Stimulated activated CD8-positive, alpha-beta memory T cell treated with anti-CD3 and anti-CD28 coated beads, Interleukin-7, amount 100 ng/mL, for 4 hours (primary cell): ENCODE results near the gene KCNJ2.
A peak's percentile ranks its signal among the peaks of the same experiment; 100 is the strongest.

Experiments used
- DNase-seq, 2 donors: peaks; one replicate each; pipeline ENCODE4 v3.0.0-alpha.2; 2020; ENCODE audit warnings: low read depth in 2 of 2

Gene KCNJ2

DNA sequence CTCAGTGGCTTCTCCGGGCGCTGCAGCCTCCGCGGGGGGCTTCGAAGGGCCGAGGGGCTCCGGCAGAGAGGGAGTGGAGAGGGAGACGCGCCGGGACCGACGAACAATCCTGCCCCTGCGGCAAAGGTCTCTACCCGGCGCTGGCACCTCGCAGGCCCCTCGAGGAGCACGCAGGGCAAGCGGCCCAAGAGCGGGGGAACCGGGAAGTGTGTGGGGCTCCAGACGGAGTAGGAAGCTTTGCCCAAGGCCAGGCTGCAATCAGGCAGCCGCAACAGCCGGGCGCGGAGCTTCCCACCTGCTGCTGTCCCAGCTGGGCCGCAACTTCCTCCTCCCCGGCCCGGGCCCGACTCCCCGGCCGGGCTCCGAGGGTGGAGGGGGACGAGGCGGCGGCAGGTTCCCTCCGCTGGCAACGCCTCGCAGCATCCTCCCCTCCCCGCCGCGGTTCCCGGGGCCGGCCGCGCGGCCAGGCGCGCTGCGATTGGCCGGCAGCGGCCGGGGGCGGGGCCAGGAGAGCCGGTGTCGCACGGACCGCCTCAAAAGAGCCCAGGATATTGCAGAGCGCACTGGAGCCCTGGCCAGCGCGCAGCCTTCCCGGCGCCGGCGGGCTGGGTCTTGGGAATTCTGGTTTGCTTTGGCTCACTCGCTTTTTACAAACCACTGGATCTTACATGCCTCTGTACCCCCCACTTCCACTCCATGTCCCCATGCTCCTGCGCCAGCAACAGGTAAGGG is at the start of gene KCNJ2:
KCNJ2 (plus strand) TSS at position 556 of the 732 bp plus-strand sequence. CDS start 5,508 bp downstream, outside the sequence.
- DNase-seq: peak in 1 of 2 donors; percentile 26

DNA sequence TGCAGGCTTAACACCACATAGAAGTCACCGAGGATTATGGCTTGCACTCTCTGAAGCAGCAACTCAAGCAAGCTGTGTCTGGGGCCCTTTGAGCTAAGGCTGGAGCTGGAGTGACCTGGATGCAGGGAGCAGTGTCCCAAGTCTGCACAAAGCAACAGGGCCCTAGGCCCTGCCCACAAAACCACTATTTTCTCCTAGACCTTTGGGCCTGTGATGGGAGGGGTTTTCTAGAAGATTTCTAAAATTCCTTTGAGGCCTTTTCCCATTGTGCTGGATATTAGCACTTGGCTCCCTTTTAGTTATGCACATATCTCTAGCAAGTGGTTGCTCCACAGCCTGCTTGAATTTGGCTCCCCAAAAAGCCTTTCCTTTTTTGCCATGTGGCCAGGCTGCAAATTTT is 49.8 kb upstream of the KCNJ2 start:
- DNase-seq: no peak

DNA sequence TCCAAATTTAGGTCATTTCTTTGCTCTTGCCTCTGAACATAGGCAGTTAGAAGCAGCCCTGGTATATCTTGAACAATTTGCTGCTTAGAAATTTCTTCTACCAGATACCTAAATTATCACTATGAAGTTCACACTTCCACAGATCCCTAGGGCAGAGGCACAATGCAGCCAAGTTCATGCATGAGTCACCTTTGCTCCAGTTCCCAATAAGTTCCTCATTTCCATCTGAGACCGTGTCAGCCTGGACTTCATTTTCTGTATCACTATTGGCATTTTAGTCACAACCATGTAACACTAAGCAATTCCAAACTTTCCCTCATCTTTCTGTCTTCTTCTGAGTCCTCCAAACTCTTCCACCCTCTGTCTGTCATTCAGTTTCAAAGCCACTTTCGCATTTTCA is 49.3 kb upstream of the KCNJ2 start:
- no peak for DNase-seq

DNA sequence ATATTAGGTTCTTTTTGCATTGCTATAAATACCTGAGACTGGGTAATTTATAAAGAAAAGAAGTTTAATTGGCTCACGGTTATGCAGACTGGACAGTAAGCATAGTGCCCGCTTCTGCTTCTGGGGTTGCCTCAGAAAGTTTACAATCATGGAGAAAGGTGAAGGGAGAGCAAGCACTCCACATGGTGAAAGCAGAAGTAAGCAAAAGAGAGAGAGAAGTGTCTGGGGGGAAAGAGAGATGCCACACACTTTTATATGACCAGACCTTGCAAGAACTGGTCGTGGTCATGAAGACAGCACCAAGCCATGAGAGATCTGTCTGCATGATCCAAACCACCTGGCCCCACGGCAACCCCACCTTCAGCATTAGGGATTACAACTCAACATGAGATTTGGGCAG is 48.9 kb upstream of the KCNJ2 start:
- DNase-seq: no peak

DNA sequence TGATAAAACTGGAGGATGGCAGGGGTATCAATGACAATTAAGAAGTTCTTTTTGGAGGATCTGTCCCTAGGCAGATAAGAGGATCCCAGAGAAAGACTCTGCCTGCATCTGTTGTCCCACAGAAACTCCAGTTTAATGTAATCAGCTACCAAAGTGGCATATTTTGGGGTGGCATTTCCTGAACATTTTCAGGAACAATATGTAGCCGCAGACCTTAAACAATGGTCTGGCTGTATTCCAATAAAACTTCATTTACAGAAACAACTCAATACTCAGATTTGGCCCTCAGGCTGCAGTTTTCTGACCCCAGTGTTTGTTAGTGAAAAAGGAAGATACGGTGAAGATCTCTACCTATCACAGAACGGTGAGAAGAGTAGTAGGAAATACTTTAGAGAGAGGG is 48.2 kb upstream of the KCNJ2 start:
- no peak for DNase-seq

DNA sequence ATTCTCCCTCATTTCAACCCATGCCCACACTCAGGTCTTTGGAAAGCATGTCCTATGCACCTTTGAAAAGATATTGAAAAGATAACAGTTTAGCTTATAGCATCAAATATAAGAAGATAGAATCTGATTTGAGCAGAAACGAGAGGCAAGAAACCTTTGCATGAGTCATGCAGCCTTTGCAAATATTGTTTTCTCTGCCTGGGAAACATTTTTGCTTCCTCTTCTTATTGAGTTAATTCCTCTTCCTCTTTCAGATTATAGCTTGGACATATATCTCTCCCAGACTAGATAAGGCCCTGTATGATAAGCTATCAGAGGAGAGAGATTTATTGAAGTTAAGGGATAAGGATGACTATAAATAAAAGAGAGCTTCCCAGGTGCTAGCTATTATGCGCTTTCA is 46.1 kb upstream of the KCNJ2 start:
- no peak for DNase-seq

DNA sequence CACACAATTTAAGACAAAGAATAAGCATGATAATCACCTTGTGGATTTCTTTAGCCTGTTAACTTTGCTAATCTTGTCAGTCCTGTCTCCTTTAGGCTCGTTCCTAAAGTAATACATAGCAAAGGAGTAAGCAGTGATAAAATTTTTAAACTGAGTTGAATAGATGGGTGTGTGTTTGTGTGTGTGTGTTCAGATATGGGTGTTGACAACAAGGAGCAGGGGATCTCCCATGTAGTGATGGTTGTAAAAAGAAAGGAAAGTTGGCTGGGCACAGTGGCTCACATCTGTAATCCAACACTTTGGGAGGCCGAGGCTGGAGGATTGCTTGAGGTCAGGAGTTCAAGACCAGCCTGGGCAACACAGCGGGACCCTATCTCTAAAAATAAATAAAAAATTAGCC is 44.6 kb upstream of the KCNJ2 start:
- no peak for DNase-seq

DNA sequence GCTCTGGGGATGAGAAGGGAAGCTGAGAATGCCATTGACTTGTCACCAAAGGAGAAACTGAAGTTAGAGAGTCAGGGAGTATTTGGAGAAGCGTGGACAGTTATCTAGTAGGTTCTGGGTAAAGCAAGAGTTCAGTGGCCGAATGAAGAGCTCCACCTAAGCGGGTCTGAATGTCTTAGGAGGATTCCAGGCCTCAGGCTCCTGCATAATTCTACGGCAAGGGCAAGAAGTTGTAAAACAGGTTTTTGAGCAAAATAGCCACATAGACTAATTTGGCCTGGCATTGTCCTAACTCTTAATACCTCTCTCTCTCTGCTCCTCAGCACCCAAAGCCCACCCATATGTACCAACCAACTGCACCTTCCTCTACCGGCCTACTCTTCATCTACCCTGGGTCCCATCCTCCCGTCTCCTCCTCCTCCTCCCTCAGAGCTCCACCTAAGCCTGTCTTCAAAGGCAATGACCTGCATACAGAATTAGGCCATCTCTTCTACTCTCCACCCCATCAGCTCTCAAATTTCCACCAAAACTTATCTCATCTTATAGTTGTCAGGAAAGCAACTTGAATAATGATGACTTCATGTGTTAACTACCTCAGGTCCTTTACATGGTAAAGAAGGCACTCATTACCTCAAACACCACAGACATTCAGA is 42.0 kb upstream of the KCNJ2 start:
- no peak for DNase-seq

DNA sequence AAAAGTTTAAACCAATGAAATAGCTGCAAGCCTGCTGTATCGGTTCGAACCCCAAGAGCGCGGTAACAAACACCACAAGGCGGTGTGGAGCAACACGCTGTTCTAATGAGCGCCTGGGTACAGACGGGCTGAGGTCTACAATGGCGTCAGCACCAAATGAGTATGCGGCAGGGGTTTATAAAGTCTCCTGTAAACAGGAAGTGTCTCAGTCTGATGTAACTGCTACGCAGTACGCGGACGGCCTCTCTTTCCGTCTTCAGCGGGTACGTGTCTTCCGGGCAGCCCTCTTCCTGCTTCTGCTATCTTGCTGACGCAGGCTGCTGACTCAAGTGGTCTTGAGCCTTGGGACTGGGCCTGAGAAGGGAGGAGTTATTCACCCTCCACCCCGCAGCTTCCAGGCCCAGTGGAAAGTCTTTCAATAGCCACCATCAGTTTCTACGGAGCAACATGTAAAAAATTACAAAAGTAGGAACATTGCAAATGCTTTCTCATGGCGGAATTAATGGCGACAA is 40.5 kb upstream of the KCNJ2 start:
- no peak for DNase-seq

DNA sequence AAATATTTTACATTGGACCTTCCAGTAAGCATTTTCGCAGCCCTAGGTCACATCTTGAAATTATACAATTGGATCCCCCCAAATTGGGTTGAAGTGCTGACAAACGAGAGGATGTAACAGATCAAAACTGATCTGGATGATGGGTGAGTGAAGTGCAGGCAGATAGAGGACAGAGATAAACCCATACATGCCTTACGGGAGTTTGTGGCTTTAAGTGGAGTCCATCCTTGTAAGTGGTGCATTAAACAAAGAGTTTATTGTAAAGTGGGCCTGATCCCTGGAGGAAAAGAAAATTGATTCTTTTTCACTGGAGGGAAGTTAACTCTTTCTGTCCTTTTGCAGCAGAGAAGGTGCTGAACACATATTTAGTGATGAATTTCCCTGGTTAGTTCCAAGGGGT is 39.0 kb upstream of the KCNJ2 start:
- no peak for DNase-seq

DNA sequence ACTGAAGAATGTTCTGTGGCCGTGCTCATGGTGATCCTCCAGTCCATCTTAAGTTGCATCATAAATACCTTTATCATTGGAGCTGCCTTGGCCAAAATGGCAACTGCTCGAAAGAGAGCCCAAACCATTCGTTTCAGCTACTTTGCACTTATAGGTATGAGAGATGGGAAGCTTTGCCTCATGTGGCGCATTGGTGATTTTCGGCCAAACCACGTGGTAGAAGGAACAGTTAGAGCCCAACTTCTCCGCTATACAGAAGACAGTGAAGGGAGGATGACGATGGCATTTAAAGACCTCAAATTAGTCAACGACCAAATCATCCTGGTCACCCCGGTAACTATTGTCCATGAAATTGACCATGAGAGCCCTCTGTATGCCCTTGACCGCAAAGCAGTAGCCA is 36.8 kb upstream of the KCNJ2 start:
- DNase-seq: no peak

DNA sequence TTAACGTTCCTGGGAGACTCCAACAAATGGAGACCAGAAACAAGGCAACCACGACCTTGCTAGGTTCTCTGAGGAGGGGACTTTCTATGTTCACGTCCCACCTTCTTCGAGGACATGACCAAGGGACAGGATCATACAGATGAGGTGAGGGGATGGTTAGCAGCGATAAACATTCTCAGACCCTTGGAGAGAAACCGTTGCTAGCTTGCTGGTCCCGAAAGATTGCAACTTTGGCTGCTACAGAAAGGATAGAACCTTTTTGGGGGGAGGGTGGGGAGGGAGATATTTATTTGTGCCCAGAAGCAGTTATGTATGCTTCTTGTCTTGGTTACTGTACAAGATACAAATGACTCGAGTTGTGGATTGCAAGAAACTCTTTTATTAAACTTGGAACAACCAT is 35.3 kb upstream of the KCNJ2 start:
- no peak for DNase-seq

DNA sequence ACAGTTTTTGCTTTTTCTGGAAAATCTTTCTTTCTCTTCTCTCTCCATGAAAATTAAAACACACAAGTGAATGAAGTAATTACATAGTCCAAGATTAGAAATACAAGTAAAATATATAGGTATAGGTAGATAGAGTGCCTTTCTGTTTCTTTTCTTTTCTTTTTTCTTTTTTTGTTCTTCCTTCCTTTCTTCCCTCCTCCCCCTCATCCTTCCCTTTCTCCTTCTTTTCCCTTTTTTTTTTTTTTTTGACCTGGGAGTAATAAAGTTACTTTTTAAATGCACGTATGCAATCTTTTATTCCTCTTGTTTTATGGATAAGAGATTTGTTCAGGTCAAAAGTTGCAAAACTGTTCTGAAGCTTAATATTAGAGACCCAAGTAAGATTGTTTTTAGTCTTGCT is 34.6 kb upstream of the KCNJ2 start:
- no peak for DNase-seq

DNA sequence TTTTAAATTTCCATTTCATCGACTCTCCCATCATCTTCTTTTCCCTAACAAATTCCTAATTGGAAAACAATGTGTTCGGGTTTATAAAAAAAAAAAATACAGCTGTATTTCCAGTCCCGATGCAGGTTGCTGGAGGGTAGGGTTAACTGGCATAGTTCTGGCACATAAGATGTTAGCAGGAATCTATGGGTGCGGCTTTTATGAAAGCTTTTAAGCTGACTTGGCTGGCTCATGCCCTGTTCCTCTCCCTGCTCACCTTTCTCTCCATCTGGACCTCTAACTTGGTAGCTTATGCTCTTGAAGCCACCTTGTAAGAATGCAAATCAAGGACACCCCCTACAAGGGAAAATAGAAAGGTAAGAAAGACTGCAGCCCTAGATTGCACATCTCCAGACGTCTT is 33.2 kb upstream of the KCNJ2 start:
- no peak for DNase-seq

DNA sequence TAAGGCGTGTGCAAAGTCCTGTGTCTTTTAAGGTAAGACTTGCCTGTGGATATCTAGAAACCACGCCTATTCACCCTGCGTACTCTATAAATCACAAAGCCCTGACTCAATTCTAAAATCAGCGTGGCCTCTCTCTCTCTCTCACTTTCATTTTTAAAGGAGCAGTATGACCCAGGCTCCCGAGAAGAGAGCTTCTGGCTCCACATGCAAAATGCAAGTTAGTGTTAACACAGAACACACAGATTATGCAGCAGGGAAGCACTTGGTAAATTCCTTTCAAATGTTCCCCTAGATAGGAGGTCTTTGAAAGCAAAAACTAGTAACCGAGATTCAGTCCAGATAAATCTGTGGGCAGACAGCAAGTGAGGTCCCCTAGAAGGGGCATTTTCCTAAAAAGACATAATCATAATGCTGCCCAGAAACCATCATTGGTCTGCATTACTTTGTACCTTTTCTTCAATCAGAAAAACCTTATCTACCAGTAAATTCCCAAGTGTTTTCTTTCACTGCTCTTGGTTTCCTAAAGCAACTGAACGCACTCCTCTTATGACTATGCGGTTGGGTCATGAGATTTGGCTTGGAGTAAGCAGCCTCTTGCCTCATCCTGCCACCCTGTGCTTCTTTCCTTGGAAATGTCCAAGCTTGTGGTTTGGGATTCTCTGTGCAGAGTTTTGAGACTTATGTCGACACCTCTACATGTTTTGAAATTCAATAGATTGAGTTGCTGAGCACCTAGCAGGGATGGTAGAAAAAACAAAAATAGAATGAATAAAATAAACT is 31.7 kb upstream of the KCNJ2 start:
- no peak for DNase-seq

DNA sequence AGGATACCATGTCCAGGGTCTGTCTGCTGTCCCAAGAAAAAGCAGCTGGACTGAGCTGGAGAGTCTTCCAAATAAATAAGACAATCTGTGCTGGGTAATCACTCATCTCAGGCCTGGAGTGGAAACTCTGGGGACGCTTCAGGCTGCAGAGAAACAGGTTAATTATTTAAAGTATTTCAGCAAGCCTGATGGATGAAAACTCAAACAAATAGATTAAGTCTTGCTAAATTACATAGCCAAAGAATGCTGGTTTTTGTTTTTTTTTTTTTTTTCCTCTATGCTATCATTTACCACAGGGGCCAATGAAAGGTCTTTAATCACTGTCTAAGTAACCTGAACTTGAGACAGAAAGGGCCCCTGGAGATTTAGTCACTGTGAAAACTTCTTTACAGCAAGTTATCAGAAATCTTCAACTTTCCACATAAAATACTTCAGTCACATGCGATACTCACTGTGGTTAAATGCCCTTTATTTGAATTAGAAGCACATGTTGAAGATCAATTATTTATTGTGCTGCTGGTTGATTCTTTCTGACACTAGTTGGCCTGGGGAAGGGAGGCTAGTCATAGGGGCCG is 31.0 kb upstream of the KCNJ2 start:
- no peak for DNase-seq

DNA sequence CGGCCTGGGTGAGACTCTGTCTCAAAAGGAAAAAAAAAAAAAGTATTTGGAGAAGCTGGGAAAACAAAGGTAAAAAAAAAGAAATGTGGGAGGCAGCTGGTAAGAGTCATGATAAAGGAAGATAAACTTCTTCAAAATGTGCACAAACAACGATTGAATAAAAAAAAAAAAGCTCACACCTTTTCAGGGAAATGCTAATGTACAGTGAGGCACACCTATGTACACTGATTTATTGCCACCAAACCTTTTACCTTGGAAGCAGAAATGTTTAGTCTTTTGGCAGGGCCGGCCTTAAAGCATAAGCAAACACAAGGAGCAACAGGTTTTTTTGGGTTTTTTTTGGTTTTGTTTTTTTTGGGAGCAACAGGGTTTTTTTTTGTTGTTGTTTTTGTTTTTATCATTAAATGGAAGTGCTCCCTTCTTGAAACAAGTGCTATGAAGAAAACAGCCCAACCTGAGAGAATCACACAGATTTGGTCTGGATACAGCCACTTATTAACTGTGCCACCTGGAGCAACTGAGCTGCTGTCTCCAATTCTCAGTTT is 29.8 kb upstream of the KCNJ2 start:
- DNase-seq: no peak

DNA sequence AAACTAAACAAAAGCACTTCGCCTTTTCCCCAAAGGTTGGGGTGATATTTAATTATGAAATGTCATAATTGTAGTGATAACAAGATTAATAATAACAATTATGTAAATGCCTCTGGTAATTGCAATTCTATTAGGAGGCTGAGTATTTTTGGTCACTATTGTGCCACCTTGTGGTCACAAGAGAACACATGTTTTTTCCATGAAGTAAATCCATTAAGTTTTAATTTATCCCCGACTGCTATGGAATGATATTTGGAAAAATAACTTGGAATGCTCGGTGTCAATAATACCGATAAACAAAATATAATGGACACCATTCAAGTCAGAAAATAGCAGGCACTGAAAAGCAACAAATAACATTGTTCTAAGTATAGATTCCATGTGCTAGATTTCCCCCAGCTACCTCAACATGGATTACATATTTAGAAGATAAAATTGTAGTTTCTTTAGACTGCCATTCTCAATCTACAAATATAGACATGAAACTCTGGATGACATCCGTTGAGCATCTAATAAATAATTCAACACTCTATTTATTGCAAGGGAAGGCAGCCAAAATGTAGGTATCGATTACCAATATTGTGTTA is 25.0 kb upstream of the KCNJ2 start:
- no peak for DNase-seq

DNA sequence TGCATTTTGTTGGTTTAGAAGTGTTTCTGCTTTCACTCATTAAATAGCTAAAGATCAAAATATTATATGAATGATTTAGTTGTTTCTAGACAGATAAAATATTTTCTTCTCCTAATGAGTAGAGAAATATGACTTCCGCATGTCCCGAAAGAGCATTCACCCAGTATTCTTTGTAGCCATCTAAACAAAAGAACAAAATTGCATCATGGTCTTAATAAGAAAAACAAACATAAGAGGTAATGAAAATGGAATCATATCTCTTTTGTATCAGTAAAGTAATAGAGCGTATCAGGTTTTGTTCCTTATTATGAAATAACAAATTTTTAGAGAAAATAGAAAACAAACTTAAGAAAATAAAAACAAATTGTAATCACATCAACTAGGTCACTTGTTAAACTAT is 16.1 kb upstream of the KCNJ2 start:
- no peak for DNase-seq

DNA sequence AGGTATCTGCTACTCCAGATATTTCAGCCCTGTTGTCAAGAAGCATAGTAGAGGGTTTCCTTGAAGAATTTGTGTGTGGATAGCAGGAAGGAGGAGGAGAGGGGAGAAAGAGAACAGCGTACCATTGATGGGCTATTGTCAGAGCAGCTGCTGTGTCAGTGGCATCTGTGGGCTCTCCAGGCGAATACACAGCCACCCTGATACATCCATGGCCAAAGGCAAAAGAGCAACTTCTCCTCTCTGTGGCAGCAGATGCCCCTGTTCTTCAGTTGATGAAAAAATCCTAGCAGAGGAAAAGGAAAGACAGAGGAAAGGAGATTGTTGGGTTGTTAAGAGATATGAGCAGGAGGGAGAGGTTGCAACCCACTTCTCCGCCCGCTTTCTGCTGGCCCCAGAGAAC is 12.2 kb upstream of the KCNJ2 start:
- no peak for DNase-seq

DNA sequence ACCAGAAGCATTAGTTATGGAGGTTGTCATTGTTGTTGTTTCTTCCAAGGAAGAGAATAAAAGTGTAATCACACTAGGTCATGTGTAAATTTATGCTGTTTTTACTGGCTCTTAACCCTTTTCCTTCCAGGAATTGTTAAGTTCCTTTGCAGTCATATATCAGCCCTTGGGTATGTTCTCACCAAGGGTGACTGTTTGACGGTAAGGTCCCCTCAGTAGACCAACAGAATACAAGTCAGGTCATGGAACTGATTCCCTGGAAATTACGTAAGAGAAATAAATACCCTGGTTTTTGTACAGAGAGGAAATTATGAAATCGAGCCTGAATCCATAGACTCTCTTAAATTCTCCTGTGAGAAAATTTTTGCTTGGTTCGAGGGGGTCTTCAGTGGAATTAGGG is 11.2 kb upstream of the KCNJ2 start:
- DNase-seq: no peak

DNA sequence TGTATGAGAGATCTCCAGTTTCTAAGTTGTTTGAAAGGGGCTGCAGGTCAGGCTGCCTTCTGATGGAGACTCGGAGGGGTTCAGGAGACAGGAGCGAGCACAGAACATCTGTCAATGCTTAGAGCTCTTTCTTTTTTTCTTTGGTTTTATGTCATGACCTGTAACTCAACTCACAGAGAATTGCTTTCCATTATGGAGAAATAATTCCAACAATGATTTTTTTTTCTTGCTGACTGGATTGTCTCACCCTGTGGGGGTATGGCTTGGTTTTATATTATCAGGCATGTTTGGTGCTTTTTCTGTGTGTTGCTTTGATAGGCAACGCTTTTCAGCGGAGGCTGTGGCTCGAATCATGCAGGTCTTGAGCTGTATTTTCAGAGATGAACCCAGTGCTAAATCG is 10.7 kb upstream of the KCNJ2 start:
- no peak for DNase-seq
